Right lobe of liver (tissue), 6 donors: ENCODE results near the gene ANO4. TPM values are rescaled to one million over a fixed set of nuclear protein-coding genes. Genes with fewer than 3 reads are reported as not detected.

Experiments used
- ATAC-seq, 4 donors: fragments of 200-7000 bp; cut with Tn5 transposase; one replicate each; pipeline ENCODE4 v1.9.1; 2020; ENCODE audit warnings: mild to moderate bottlenecking in 4 of 4, moderate library complexity in 4 of 4
- DNase-seq, 3 donors: peaks; one replicate each; pipeline ENCODE4 v3.0.0-alpha.2; 2020
- H3K27ac ChIP-seq, 3 donors: fragments of 200-600 bp; one replicate each; pipeline ENCODE4 v1.8.0; 2022
- H3K27me3 ChIP-seq, 2 donors: fragments of 200-600 bp; one replicate each; pipeline ENCODE4 v1.8.0; 2022
- H3K36me3 ChIP-seq, 4 donors: fragments of 200-600 bp; sonication (generic) in 1 of 4; one replicate each; pipeline versions ENCODE4 v1.5.1 to v1.8.0; 2017 to 2022; ENCODE audit warnings: control low read depth in 1 of 4
- H3K4me1 ChIP-seq, 4 donors: fragments of 200-600 bp; sonication (generic) in 1 of 4; one replicate each; pipeline versions ENCODE4 v1.5.1 to v1.8.0; 2017 to 2022; ENCODE audit warnings: control low read depth in 1 of 4
- H3K4me3 ChIP-seq, 3 donors: fragments of 200-600 bp; one replicate each; pipeline ENCODE4 v1.8.0; 2022
- H3K9me3 ChIP-seq, 4 donors: fragments of 200-600 bp; sonication (generic) in 1 of 4; one replicate each; pipeline versions ENCODE4 v1.5.1 to v1.8.0; 2017 to 2022; ENCODE audit warnings: control low read depth in 1 of 4
- CTCF ChIP-seq, 4 donors: fragments of 200-600 bp in 3 of 4; fragments of 450-650 bp in 1 of 4; IDR thresholded peaks; one replicate each; pipeline versions ENCODE4 v1.5.1 to v1.8.0; 2016 to 2022; ENCODE audit warnings: antibody characterized with exemption in 4 of 4, mild to moderate bottlenecking in 2 of 4
- POLR2A ChIP-seq: fragments of 450-650 bp; IDR thresholded peaks from one replicate; pipeline ENCODE4 v1.6.1; 2017; ENCODE audit warnings: antibody characterized with exemption, mild to moderate bottlenecking
- WGBS: methylation state at CpG from one replicate; pipeline ENCODE4 v1.1.6; 2018; ENCODE audit warnings: low coverage, low lambda C conversion rate; ENCODE audit not compliant: insufficient coverage; ENCODE audit errors: missing lambda C conversion rate; 5-methylcytosine and 5-hydroxymethylcytosine counted together
- intact Hi-C, 2 donors: fragments of 100-400 bp; cut with DNase I; formaldehyde crosslinking; loops; one replicate each; pipeline versions ENCODE4 v1.11.2 to v1.14.1; 2022
- total RNA-seq, 6 experiments: library from RNA; depleted of rRNA in 2 of 6; stranded (reverse); fragments of >200 nt in 2 of 6; fragmentation: NEBNext Ultra II Directional in 3 of 6; extraction: Animal tissue kit (Norgen Biotek cat#: 25700) in 3 of 6; gene quantifications; one replicate each; pipeline versions ENCODE4 v1.1.0 to v1.2.4, GENCODE V29; 2016 to 2023
- donor health status: DM: no; HTN: yes; CAD: no.
- donor health status: DM: no; HTN: no; CAD: no.
- donor health status: DM: no; HTN: no; CAD: no.
- donor health status: DM: no; HTN: yes; CAD: no.
- donor health status: DM: no; HTN: yes; CAD: no.

ANO4 gene
- total RNA-seq, 6 experiments from 2014 or later, result 0.13 TPM; not detected in 5

GRCh38 chr12:100842156-100842555 is 47.6 kb downstream of the ANO4 start:
- TF ChIP-seq CTCF (IDR thresholded peaks at IDR 0.05) (no peak), POLR2A (no peak)
- intact Hi-C loops, result no loop called here
- ATAC-seq, result no peak

DNA sequence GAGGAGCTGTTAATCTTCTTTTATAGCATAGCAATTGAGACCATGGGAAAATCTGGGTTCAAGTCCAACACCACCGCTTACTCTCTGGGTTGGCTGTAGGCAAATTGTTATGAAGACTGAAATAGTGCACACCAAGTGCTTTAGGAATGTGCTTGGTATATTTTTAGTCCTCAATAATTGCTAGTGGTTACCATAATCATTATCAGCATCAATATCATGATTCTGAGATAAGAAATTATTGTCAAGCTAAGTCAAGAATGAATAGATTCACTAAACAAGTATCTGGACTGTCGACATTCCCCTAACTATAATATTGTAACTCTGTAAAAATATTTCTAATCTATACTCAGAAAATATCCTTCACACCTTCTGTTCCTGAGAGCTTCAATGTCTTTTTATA is 48.5 kb downstream of the ANO4 start:
- H3K36me3 ChIP-seq, result no peaks in the 10 kb centered on the region
- intact Hi-C loops, result no loop called here
- DNase-seq (no peak), ATAC-seq (no peak)
- WGBS, result 31% methylated on average over 2 of the region's 2 CpGs
- H3K9me3 ChIP-seq, result no peaks in the 10 kb centered on the region
- H3K4me3 ChIP-seq, result no peak overlapping the region
- H3K27me3 ChIP-seq, result no peaks in the 10 kb centered on the region
- no peaks in the 10 kb centered on the region for H3K4me1 ChIP-seq
- TF ChIP-seq POLR2A (no peak), CTCF (IDR thresholded peaks at IDR 0.05) (no peak)
- no peak overlapping the region for H3K27ac ChIP-seq

More at GRCh38 chr12:100842156-100842555, 47.6 kb downstream of the ANO4 start:
- Histone ChIP-seq H3K4me1 (no peaks in the 10 kb centered on the region), H3K9me3 (no peaks in the 10 kb centered on the region), H3K27me3 (no peaks in the 10 kb centered on the region), H3K4me3 (no peak overlapping the region), H3K27ac (no peak overlapping the region), H3K36me3 (no peaks in the 10 kb centered on the region)
- WGBS, result 44% methylated on average over 1 of the region's 1 CpG
- DNase-seq, result no peak

GRCh38 chr12:100845095-100845494 is 50.5 kb downstream of the ANO4 start:
- H3K27ac ChIP-seq, result no peak overlapping the region
- no peaks in the 10 kb centered on the region for H3K36me3 ChIP-seq
- DNase-seq (no peak), ATAC-seq (no peak)
- intact Hi-C loops, result no loop called here
- WGBS, result 34% methylated on average over 3 of the region's 3 CpGs
- H3K9me3 ChIP-seq, result no peaks in the 10 kb centered on the region
- TF ChIP-seq CTCF (IDR thresholded peaks at IDR 0.05) (no peak), POLR2A (no peak)
- no peaks in the 10 kb centered on the region for H3K27me3 ChIP-seq
- H3K4me3 ChIP-seq, result no peak overlapping the region
- no peaks in the 10 kb centered on the region for H3K4me1 ChIP-seq

- no peak for ATAC-seq
- 31% methylated on average over 3 of the region's 3 CpGs for WGBS
Observed at GRCh38 chr12:100851637-100852036, 57.1 kb downstream of the ANO4 start.

More at GRCh38 chr12:100851637-100852036, 57.1 kb downstream of the ANO4 start:
- H3K27ac ChIP-seq, result no peak overlapping the region
- no peaks in the 10 kb centered on the region for H3K36me3 ChIP-seq
- H3K4me1 ChIP-seq, result no peaks in the 10 kb centered on the region
- intact Hi-C loops, result no loop called here
- no peak overlapping the region for H3K4me3 ChIP-seq
- H3K27me3 ChIP-seq, result no peaks in the 10 kb centered on the region
- TF ChIP-seq POLR2A, result no peak
- no peak for TF ChIP-seq CTCF (IDR thresholded peaks at IDR 0.05)
- no peaks in the 10 kb centered on the region for H3K9me3 ChIP-seq
- no peak for DNase-seq
